Endothelial cell of umbilical vein (primary cell): ENCODE data around the gene USP12. TPM values are rescaled to one million over a fixed set of nuclear protein-coding genes. Genes with fewer than 3 reads are reported as not detected.
A peak's percentile ranks its signal among the peaks of the same experiment; 100 is the strongest.

Experiments used
- BruUV-seq: library from RNA; stranded (reverse); fragments of 400-500 nt; replicated peaks from 2 replicates; lab custom pipeline; 2021; lab: Mats Ljungman, UMichigan
- CTCF ChIA-PET: fragments of 300-600, 350-600 bp; sonication (Branson Sonifier 250); formaldehyde crosslinking; loops from one replicate; lab custom pipeline; 2021; ENCODE audit warnings: antibody characterized with exemption, inconsistent platforms; lab: Charles Lee
- POLR2A ChIA-PET: fragments of 300-600, 350-600 bp; sonication (Branson Sonifier 250); formaldehyde crosslinking; loops from one replicate; lab custom pipeline; 2021; ENCODE audit warnings: antibody characterized with exemption, inconsistent platforms; lab: Charles Lee
- DNase-seq: peaks from one replicate; pipeline ENCODE4 v3.0.0-alpha.2; 2011; ENCODE audit warnings: low read depth, low spot score
- FAIRE-seq: peaks from 2 replicates; lab custom pipeline; 2011; peaks lifted over from hg19 to GRCh38; lab: Jason Lieb, UNC
- H2AFZ ChIP-seq: 2 replicates; pipeline ENCODE4 v1.6.0; 2012; ENCODE audit warnings: low read depth, low read length, control low read depth, inconsistent platforms
- H3K27ac ChIP-seq: 2 replicates; pipeline ENCODE4 v1.5.1; 2011; ENCODE audit warnings: low read depth, mild to moderate bottlenecking, control low read depth, low read length, moderate library complexity; ENCODE audit not compliant: insufficient read depth
- H3K27me3 ChIP-seq, 2 experiments: 2 replicates each; pipeline versions ENCODE4 v1.6.0 to v1.6.1; 2011; ENCODE audit warnings: low read length in 2 of 2, mixed read lengths in 1 of 2; ENCODE audit not compliant: control insufficient read depth in 2 of 2, insufficient read depth in 2 of 2
- H3K36me3 ChIP-seq, 2 experiments: 2 replicates in 1 of 2; 3 replicates in 1 of 2; pipeline ENCODE4 v1.5.1; 2011; ENCODE audit warnings: low read length in 2 of 2, mild to moderate bottlenecking in 1 of 2, moderate library complexity in 1 of 2; ENCODE audit not compliant: control insufficient read depth in 2 of 2, insufficient read depth in 2 of 2; ENCODE audit errors: extremely low read depth in 1 of 2
- H3K4me1 ChIP-seq: 3 replicates; pipeline ENCODE4 v1.5.1; 2011; ENCODE audit warnings: mild to moderate bottlenecking, low read length; ENCODE audit not compliant: control insufficient read depth, insufficient read depth; ENCODE audit errors: extremely low read depth
- H3K4me2 ChIP-seq: 2 replicates; pipeline ENCODE4 v1.6.1; 2011; ENCODE audit warnings: low read length, control low read depth, mixed read lengths; ENCODE audit not compliant: insufficient read depth
- H3K4me3 ChIP-seq, 3 experiments: fragments of 200-600 bp in 1 of 3; sonication (generic), shearing (Covaris generic) in 1 of 3; replicated peaks in 1 of 3; 2 replicates each; pipeline ENCODE4 v1.5.1; 2011 to 2016; ENCODE audit warnings: control low read depth in 3 of 3, low read length in 3 of 3, mild to moderate bottlenecking in 2 of 3, inconsistent platforms in 1 of 3, low read depth in 1 of 3, moderate library complexity in 1 of 3; ENCODE audit not compliant: insufficient read depth in 1 of 3
- H3K79me2 ChIP-seq: 2 replicates; pipeline ENCODE4 v1.6.0; 2012; ENCODE audit warnings: low read length, inconsistent platforms; ENCODE audit not compliant: control insufficient read depth, insufficient read depth
- H3K9ac ChIP-seq: replicated peaks from 2 replicates; pipeline ENCODE3; 2011; ENCODE audit warnings: low read length, control low read depth; ENCODE audit not compliant: insufficient read depth; ENCODE audit errors: extremely low read depth
- H3K9me1 ChIP-seq: replicated peaks from 3 replicates; pipeline ENCODE4 v1.6.0; 2011; ENCODE audit warnings: mild to moderate bottlenecking, low read length; ENCODE audit not compliant: control insufficient read depth, insufficient read depth; ENCODE audit errors: extremely low read depth
- H3K9me3 ChIP-seq: replicated peaks from 2 replicates; pipeline ENCODE4 v1.5.1; 2012; ENCODE audit warnings: low read length, inconsistent platforms; ENCODE audit not compliant: control insufficient read depth, insufficient read depth
- H4K20me1 ChIP-seq: replicated peaks from 2 replicates; pipeline ENCODE3; 2011; ENCODE audit warnings: mild to moderate bottlenecking, low read length; ENCODE audit not compliant: control insufficient read depth, insufficient read depth; ENCODE audit errors: extremely low read depth
- CTCF ChIP-seq, 2 donors: IDR thresholded peaks; 1 replicate in 1 of 2; 2 replicates in 1 of 2; pipeline ENCODE4 v1.5.1; 2011; ENCODE audit warnings: low read length in 2 of 2, mild to moderate bottlenecking in 2 of 2, moderate library complexity in 2 of 2, control low read depth in 1 of 2, inconsistent platforms in 1 of 2, low read depth in 1 of 2; ENCODE audit not compliant: insufficient read depth in 1 of 2; ENCODE audit errors: extremely low read depth in 1 of 2
- EZH2 ChIP-seq: IDR thresholded peaks from 2 replicates; pipeline ENCODE4 v1.6.1; 2012; ENCODE audit warnings: borderline replicate concordance, low read depth, mild to moderate bottlenecking, moderate library complexity, low read length, inconsistent platforms; ENCODE audit not compliant: severe bottlenecking
- FOS ChIP-seq: IDR thresholded peaks from 2 replicates; pipeline ENCODE4 v1.6.1; 2011; ENCODE audit warnings: mild to moderate bottlenecking, low read length, moderate library complexity, borderline replicate concordance; ENCODE audit not compliant: insufficient read depth
- GATA2 ChIP-seq: IDR thresholded peaks from 2 replicates; pipeline ENCODE4 v1.7.0; 2011; ENCODE audit warnings: low read depth, mild to moderate bottlenecking, moderate library complexity, mixed read lengths, low read length; ENCODE audit not compliant: insufficient read length, insufficient read depth
- JUN ChIP-seq: IDR thresholded peaks from 2 replicates; pipeline ENCODE4 v1.6.1; 2011; ENCODE audit warnings: borderline replicate concordance, low read depth; ENCODE audit not compliant: insufficient read length, insufficient read depth
- MAX ChIP-seq: IDR thresholded peaks from 2 replicates; pipeline ENCODE4 v1.6.1; 2011; ENCODE audit not compliant: insufficient read depth, insufficient read length
- MYC ChIP-seq: IDR thresholded peaks from one replicate; pipeline ENCODE4 v1.6.1; 2011; ENCODE audit warnings: mild to moderate bottlenecking, low read depth, low read length
- POLR2A ChIP-seq: IDR thresholded peaks from 2 replicates; pipeline ENCODE4 v1.6.1; 2012; ENCODE audit warnings: low read depth, mild to moderate bottlenecking, control low read depth, low read length
- POLR2AphosphoS5 ChIP-seq: IDR thresholded peaks from 2 replicates; pipeline ENCODE4 v1.6.1; 2012; ENCODE audit warnings: low read depth, mild to moderate bottlenecking, control low read depth, low read length, moderate library complexity; ENCODE audit not compliant: insufficient read depth
- dilution Hi-C: fragments of 300-500 bp; cut with MboI; formaldehyde crosslinking; loops from one replicate; pipeline ENCODE4 v1.15.0; 2019; ENCODE audit warnings: low sequenced_read_pairs; ENCODE audit not compliant: extremely low pct_ligation_motif_present
- intact Hi-C: fragments of 100-400 bp; cut with micrococcal nuclease; formaldehyde crosslinking; loops from one replicate; pipeline ENCODE4 v1.10.0; 2022
- polyA plus RNA-seq, 4 experiments: library from polyadenylated mRNA; depleted of rRNA in 3 of 4; stranded (reverse) in 3 of 4; unstranded in 1 of 4; fragments of >200 nt; gene quantifications; 2 replicates each; pipeline versions ENCODE4 v1.2.1 to v1.2.3, GENCODE V29; 2011 to 2012; ENCODE audit warnings: missing spikeins in 1 of 4
- total RNA-seq: library from RNA; stranded (reverse); gene quantifications from 2 replicates; pipeline ENCODE4 v1.2.3, GENCODE V29; 2021

The USP12 gene
- total and polyA plus RNA-seq, 2 donors (not counting 3 experiments of a cell fraction or from before 2014, with no cell fraction given): 6.2 to 33.4 TPM

GRCh38 chr13:27043013-27043412 is 128.6 kb downstream of the USP12 start:
- DNase-seq: peak; percentile 64
- CTCF ChIA-PET: no interaction called here
- Histone ChIP-seq H4K20me1 (no peaks in the 10 kb centered on the region), H3K9me1 (no peaks in the 10 kb centered on the region), H3K36me3 (no peaks in the 10 kb centered on the region), H3K9ac (no peak overlapping the region), H3K4me1 (no peaks in the 10 kb centered on the region), H3K79me2 (no peaks in the 10 kb centered on the region), H3K27ac (no peak overlapping the region), H3K9me3 (no peaks in the 10 kb centered on the region), H2AFZ (no peak overlapping the region), H3K4me3 (no peak overlapping the region), H3K27me3 (no peaks in the 10 kb centered on the region), H3K4me2 (no peak overlapping the region)
- no TSS peak for BruUV-seq
- POLR2A ChIA-PET: no interaction called here
- no peak for TF ChIP-seq JUN
- TF ChIP-seq MAX: no peak
- TF ChIP-seq FOS: peak; percentile 81
- peak; percentile 83 for FAIRE-seq
- dilution Hi-C loops (no loop called here), intact Hi-C loops (no loop called here)

- Histone ChIP-seq H3K9me1 (no peaks in the 10 kb centered on the region), H3K4me1 (no peaks in the 10 kb centered on the region), H3K36me3 (no peaks in the 10 kb centered on the region), H3K4me3 (no peak overlapping the region), H4K20me1 (no peaks in the 10 kb centered on the region), H3K79me2 (no peaks in the 10 kb centered on the region), H3K9me3 (no peaks in the 10 kb centered on the region), H3K27ac (no peak overlapping the region), H3K9ac (no peak overlapping the region), H3K27me3 (peaks cover 2 to 12% of the 10 kb centered on the region in 2 experiments), H2AFZ (no peak overlapping the region), H3K4me2 (no peak overlapping the region)
- intact Hi-C loops (no loop called here), dilution Hi-C loops (no loop called here)
- ChIA-PET CTCF (no interaction called here), POLR2A (no interaction called here)
- DNase-seq: no peak
- FAIRE-seq: no peak
- BruUV-seq: no TSS peak
- TF ChIP-seq MYC (no peak), POLR2A (no peak), CTCF (IDR thresholded peaks at IDR 0.05; ENCODE audit: extremely low read depth in 1 of 2, insufficient read depth in 1 of 2, low read depth in 1 of 2, low read length in 2 of 2) (no peak), JUN (no peak), FOS (no peak), GATA2 (no peak), MAX (no peak), POLR2AphosphoS5 (no peak), EZH2 (no peak)
Measured at GRCh38 chr13:27041341-27041740, 130.3 kb downstream of the USP12 start.
